ENCODE data around the gene ARSK.

The ARSK gene

GRCh38 chr5:95554647-95555548 lies at the start of gene ARSK, which contains the start of gene SKIC3:
ARSK (plus strand) TSS chr5:95555101; CDS start chr5:95555279, 178 bp downstream.
SKIC3 (minus strand) TSS chr5:95554977; CDS start chr5:95547150, 7,827 bp downstream.
- peak; percentile 99 for DNase-seq (ENCODE audit: low read depth)
- peak; percentile 44 for TF ChIP-seq CTCF (IDR thresholded peaks at IDR 0.05; ENCODE audit: insufficient read depth, low read depth, low read length, missing control alignments)
- H3K4me3 ChIP-seq (ENCODE audit: low read length), result peak within 1 kb of the TSS; percentile 96

GRCh38 chr5:95508550-95508949 lies 46.4 kb upstream of the ARSK start:
- H3K4me3 ChIP-seq (ENCODE audit: low read length), result no peak overlapping the region
- TF ChIP-seq CTCF (IDR thresholded peaks at IDR 0.05; ENCODE audit: insufficient read depth, low read depth, low read length, missing control alignments), result no peak
- no peak for DNase-seq (ENCODE audit: low read depth)

GRCh38 chr5:95511606-95512005 lies 43.3 kb upstream of the ARSK start:
- no peak for TF ChIP-seq CTCF (IDR thresholded peaks at IDR 0.05; ENCODE audit: insufficient read depth, low read depth, low read length, missing control alignments)
- H3K4me3 ChIP-seq (ENCODE audit: low read length), result no peak overlapping the region
- DNase-seq (ENCODE audit: low read depth), result no peak

- no peak for TF ChIP-seq CTCF (IDR thresholded peaks at IDR 0.05; ENCODE audit: insufficient read depth, low read depth, low read length, missing control alignments)
- H3K4me3 ChIP-seq (ENCODE audit: low read length), result no peak overlapping the region
- DNase-seq (ENCODE audit: low read depth), result no peak
Measured at GRCh38 chr5:95518417-95518816, 36.5 kb upstream of the ARSK start.

- no peak for DNase-seq (ENCODE audit: low read depth)
- no peak for TF ChIP-seq CTCF (IDR thresholded peaks at IDR 0.05; ENCODE audit: insufficient read depth, low read depth, low read length, missing control alignments)
- no peak overlapping the region for H3K4me3 ChIP-seq (ENCODE audit: low read length)
Measured at GRCh38 chr5:95519151-95519550, 35.8 kb upstream of the ARSK start.

GRCh38 chr5:95519681-95520080 lies 35.2 kb upstream of the ARSK start:
- no peak overlapping the region for H3K4me3 ChIP-seq (ENCODE audit: low read length)
- TF ChIP-seq CTCF (IDR thresholded peaks at IDR 0.05; ENCODE audit: insufficient read depth, low read depth, low read length, missing control alignments), result no peak
- no peak for DNase-seq (ENCODE audit: low read depth)
